ENCODE measurements around the gene RUNX2.
A peak's percentile ranks its signal among the peaks of the same experiment; 100 is the strongest.

The RUNX2 gene

GRCh38 chr6:45420909-45421708 is 93.0 kb downstream of the RUNX2 start:
- H3K36me3 ChIP-seq (ENCODE audit: insufficient read depth, low read length) = no peaks in the 10 kb centered on the region
- no peaks in the 10 kb centered on the region for H3K9me3 ChIP-seq (ENCODE audit: low read length)
- H3K27ac ChIP-seq (ENCODE audit: low read depth, low read length, poor library complexity, severe bottlenecking) = no peak overlapping the region
- H4K20me1 ChIP-seq (ENCODE audit: insufficient read depth, low read length) = no peaks in the 10 kb centered on the region
- no peaks in the 10 kb centered on the region for H3K79me2 ChIP-seq (ENCODE audit: insufficient read depth, low read length)
- H3F3A ChIP-seq (ENCODE audit: insufficient read depth, low read length) = no peaks in the 10 kb centered on the region
- peaks cover 8% of the 10 kb centered on the region for H3K27me3 ChIP-seq (ENCODE audit: insufficient read depth, low read length)
- H2AFZ ChIP-seq (ENCODE audit: low read length) = no peak overlapping the region
- H3K9ac ChIP-seq (ENCODE audit: low read length) = no peak overlapping the region
- no peaks in the 10 kb centered on the region for H3K9me2 ChIP-seq (ENCODE audit: low read depth, low read length)
- H3K4me1 ChIP-seq (ENCODE audit: insufficient read depth, low read length, severe bottlenecking) = no peaks in the 10 kb centered on the region
- peak overlapping the region; percentile 44; the same call in 1 of the 2 replicates for H3K4me2 ChIP-seq (ENCODE audit: low read length)
- TF ChIP-seq, protein P1, sequence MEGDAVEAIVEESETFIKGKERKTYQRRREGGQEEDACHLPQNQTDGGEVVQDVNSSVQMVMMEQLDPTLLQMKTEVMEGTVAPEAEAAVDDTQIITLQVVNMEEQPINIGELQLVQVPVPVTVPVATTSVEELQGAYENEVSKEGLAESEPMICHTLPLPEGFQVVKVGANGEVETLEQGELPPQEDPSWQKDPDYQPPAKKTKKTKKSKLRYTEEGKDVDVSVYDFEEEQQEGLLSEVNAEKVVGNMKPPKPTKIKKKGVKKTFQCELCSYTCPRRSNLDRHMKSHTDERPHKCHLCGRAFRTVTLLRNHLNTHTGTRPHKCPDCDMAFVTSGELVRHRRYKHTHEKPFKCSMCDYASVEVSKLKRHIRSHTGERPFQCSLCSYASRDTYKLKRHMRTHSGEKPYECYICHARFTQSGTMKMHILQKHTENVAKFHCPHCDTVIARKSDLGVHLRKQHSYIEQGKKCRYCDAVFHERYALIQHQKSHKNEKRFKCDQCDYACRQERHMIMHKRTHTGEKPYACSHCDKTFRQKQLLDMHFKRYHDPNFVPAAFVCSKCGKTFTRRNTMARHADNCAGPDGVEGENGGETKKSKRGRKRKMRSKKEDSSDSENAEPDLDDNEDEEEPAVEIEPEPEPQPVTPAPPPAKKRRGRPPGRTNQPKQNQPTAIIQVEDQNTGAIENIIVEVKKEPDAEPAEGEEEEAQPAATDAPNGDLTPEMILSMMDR (IDR thresholded peaks at IDR 0.05; ENCODE audit: low read length) = no peak
- no peak for TF ChIP-seq EZH2 (IDR thresholded peaks at IDR 0.05; ENCODE audit: borderline replicate concordance, low read length)
- H3K4me3 ChIP-seq (ENCODE audit: low read depth, low read length, poor library complexity, severe bottlenecking) = no peak overlapping the region

- Histone ChIP-seq H3K27me3 (ENCODE audit: insufficient read depth, low read length) (peaks cover 8% of the 10 kb centered on the region), H3K4me3 (ENCODE audit: low read depth, low read length, poor library complexity, severe bottlenecking) (peak overlapping the region; percentile 34), H3K9me3 (ENCODE audit: low read length) (no peaks in the 10 kb centered on the region), H3K9me2 (ENCODE audit: low read depth, low read length) (no peaks in the 10 kb centered on the region), H3K79me2 (ENCODE audit: insufficient read depth, low read length) (no peaks in the 10 kb centered on the region), H3K9ac (ENCODE audit: low read length) (no peak overlapping the region), H3K36me3 (ENCODE audit: insufficient read depth, low read length) (no peaks in the 10 kb centered on the region), H4K20me1 (ENCODE audit: insufficient read depth, low read length) (no peaks in the 10 kb centered on the region), H3F3A (ENCODE audit: insufficient read depth, low read length) (no peaks in the 10 kb centered on the region), H3K4me2 (ENCODE audit: low read length) (peak overlapping the region; percentile 44; the same call in 1 of the 2 replicates), H3K4me1 (ENCODE audit: insufficient read depth, low read length, severe bottlenecking) (no peaks in the 10 kb centered on the region), H3K27ac (ENCODE audit: low read depth, low read length, poor library complexity, severe bottlenecking) (no peak overlapping the region), H2AFZ (ENCODE audit: low read length) (no peak overlapping the region)
- TF ChIP-seq, protein P1 (IDR thresholded peaks at IDR 0.05; ENCODE audit: low read length) = no peak
These were observed 93.8 kb downstream of the RUNX2 start for GRCh38 chr6:45421709-45422502.

DNA sequence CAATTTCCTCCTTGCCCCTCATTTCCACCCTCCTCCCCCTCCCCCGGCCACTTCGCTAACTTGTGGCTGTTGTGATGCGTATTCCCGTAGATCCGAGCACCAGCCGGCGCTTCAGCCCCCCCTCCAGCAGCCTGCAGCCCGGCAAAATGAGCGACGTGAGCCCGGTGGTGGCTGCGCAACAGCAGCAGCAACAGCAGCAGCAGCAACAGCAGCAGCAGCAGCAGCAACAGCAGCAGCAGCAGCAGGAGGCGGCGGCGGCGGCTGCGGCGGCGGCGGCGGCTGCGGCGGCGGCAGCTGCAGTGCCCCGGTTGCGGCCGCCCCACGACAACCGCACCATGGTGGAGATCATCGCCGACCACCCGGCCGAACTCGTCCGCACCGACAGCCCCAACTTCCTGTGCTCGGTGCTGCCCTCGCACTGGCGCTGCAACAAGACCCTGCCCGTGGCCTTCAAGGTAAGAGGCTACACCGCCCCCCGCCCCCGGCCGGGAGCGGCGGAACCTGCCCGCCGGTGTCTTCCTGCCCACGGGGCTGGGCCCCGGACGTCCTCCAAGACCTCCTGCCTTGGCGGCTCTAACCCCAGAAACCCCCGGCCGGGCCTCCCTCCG is 94.5 kb downstream of the RUNX2 start:
- Histone ChIP-seq H3K4me2 (ENCODE audit: low read length) (peak overlapping the region; percentile 43; the same call in 1 of the 2 replicates), H3K27me3 (ENCODE audit: insufficient read depth, low read length) (peaks cover 8% of the 10 kb centered on the region), H3K27ac (ENCODE audit: low read depth, low read length, poor library complexity, severe bottlenecking) (no peak overlapping the region), H3K36me3 (ENCODE audit: insufficient read depth, low read length) (no peaks in the 10 kb centered on the region), H3K4me3 (ENCODE audit: low read depth, low read length, poor library complexity, severe bottlenecking) (peak overlapping the region; percentile 34), H3K9me2 (ENCODE audit: low read depth, low read length) (no peaks in the 10 kb centered on the region), H3K9ac (ENCODE audit: low read length) (no peak overlapping the region), H3K79me2 (ENCODE audit: insufficient read depth, low read length) (no peaks in the 10 kb centered on the region), H4K20me1 (ENCODE audit: insufficient read depth, low read length) (no peaks in the 10 kb centered on the region), H3F3A (ENCODE audit: insufficient read depth, low read length) (no peaks in the 10 kb centered on the region), H3K9me3 (ENCODE audit: low read length) (no peaks in the 10 kb centered on the region), H2AFZ (ENCODE audit: low read length) (no peak overlapping the region), H3K4me1 (ENCODE audit: insufficient read depth, low read length, severe bottlenecking) (no peaks in the 10 kb centered on the region)
- TF ChIP-seq, protein P1 (IDR thresholded peaks at IDR 0.05; ENCODE audit: low read length) = no peak
- TF ChIP-seq EZH2 (IDR thresholded peaks at IDR 0.05; ENCODE audit: borderline replicate concordance, low read length) = no peak

Data from OCI-LY1 (cell line).